ENCODE data around the gene CINP. TPM values are rescaled to one million over a fixed set of nuclear protein-coding genes. Genes with fewer than 3 reads are reported as not detected.
A peak's percentile ranks its signal among the peaks of the same experiment; 100 is the strongest.

Gene CINP
- total RNA-seq, 1 experiment from 2014 or later: 76.9 TPM

- Histone ChIP-seq H3K9me3 (ENCODE audit: low read length) (no peaks in the 10 kb centered on the region), H4K20me1 (ENCODE audit: low read length) (no peaks in the 10 kb centered on the region), H3K79me2 (ENCODE audit: low read length) (peaks cover 33% of the 10 kb centered on the region), H3K36me3 (ENCODE audit: low read depth, low read length) (no peaks in the 10 kb centered on the region), H3K9ac (ENCODE audit: low read length) (peak overlapping the region; percentile 92), H3K27me3 (ENCODE audit: low read length) (no peaks in the 10 kb centered on the region), H3K27ac (ENCODE audit: low read length) (peak overlapping the region; percentile 68), H3K4me1 (ENCODE audit: insufficient read depth, low read length) (peaks cover 51% of the 10 kb centered on the region), H3K4me2 (ENCODE audit: low read length) (peak overlapping the region; percentile 95), H3F3A (ENCODE audit: low read length, unreplicated experiment) (no peaks in the 10 kb centered on the region), H2AFZ (ENCODE audit: low read length) (peak overlapping the region; percentile 96), H3K4me3 (ENCODE audit: low read length) (peak overlapping the region; percentile 96), H3K9me2 (replicated peaks; ENCODE audit: low read length) (no peaks in the 10 kb centered on the region)
- ATAC-seq (no peak), DNase-seq (no peak)
- ChIA-PET POLR2A (ENCODE audit: unreplicated experiment) (no interaction called here), CTCF (no interaction called here)
- TF ChIP-seq EZH2 (IDR thresholded peaks at IDR 0.05; ENCODE audit: low read length, unreplicated experiment): no peak
- no peak for TF ChIP-seq CTCF (conservative IDR thresholded peaks at IDR 0.05; ENCODE audit: low read depth, low read length)
- no peak for TF ChIP-seq EZH2phosphoT487 (IDR thresholded peaks at IDR 0.05; ENCODE audit: borderline replicate concordance, low read length)
- BruUV-seq (replicated peaks): no TSS peak
- intact Hi-C loops (cut with micrococcal nuclease): loop anchor here (5.0 to 10.0 kb wide), 5 partner anchors 97 to 347 kb away; partner anchors contain the start of gene WDR20
Measured at GRCh38 chr14:102318781-102319276, 43.9 kb downstream of the CINP start.

- peak; percentile 61 for DNase-seq
- POLR2A ChIA-PET (ENCODE audit: unreplicated experiment): interaction anchor here (0.5 kb wide), 1 partner anchor 147 kb away, joined by 3 read pairs; no protein-coding TSS in a partner anchor
Measured at GRCh38 chr14:102317564-102318248, 45.0 kb downstream of the CINP start.

More at GRCh38 chr14:102317564-102318248, 45.0 kb downstream of the CINP start:
- Histone ChIP-seq H3K4me2 (ENCODE audit: low read length) (peak overlapping the region; percentile 95), H4K20me1 (ENCODE audit: low read length) (no peaks in the 10 kb centered on the region), H3K9me2 (replicated peaks; ENCODE audit: low read length) (no peaks in the 10 kb centered on the region), H3K79me2 (ENCODE audit: low read length) (peaks cover 33% of the 10 kb centered on the region), H3K27me3 (ENCODE audit: low read length) (no peaks in the 10 kb centered on the region), H3K36me3 (ENCODE audit: low read depth, low read length) (no peaks in the 10 kb centered on the region), H3K27ac (ENCODE audit: low read length) (peak overlapping the region; percentile 61), H3K9me3 (ENCODE audit: low read length) (no peaks in the 10 kb centered on the region), H3F3A (ENCODE audit: low read length, unreplicated experiment) (no peaks in the 10 kb centered on the region), H3K9ac (ENCODE audit: low read length) (peak overlapping the region; percentile 62), H3K4me1 (ENCODE audit: insufficient read depth, low read length) (peaks cover 56% of the 10 kb centered on the region), H3K4me3 (ENCODE audit: low read length) (peak overlapping the region; percentile 72), H2AFZ (ENCODE audit: low read length) (peak overlapping the region; percentile 80)
- peak; percentile 49 for TF ChIP-seq CTCF (conservative IDR thresholded peaks at IDR 0.05; ENCODE audit: low read depth, low read length)
- no peak for TF ChIP-seq EZH2phosphoT487 (IDR thresholded peaks at IDR 0.05; ENCODE audit: borderline replicate concordance, low read length)
- CTCF ChIA-PET: interaction anchor here (0.6 to 0.7 kb wide), 3 partner anchors 272 to 1346 kb away, joined by 3 to 4 read pairs (median 4); no protein-coding TSS in a partner anchor
- ATAC-seq: peak; percentile 7; the same call in 1 of the 2 replicates
- intact Hi-C loops (cut with micrococcal nuclease): loop anchor here (5.0 to 10.0 kb wide), 5 partner anchors 95 to 345 kb away; partner anchors contain the start of gene WDR20
- BruUV-seq (replicated peaks): TSS peak; percentile 55
